WTC11 (cell line): ENCODE results near the gene NDUFB8. TPM values are rescaled to one million over a fixed set of nuclear protein-coding genes. Genes with fewer than 3 reads are reported as not detected.

Experiments
- AFF4 ChIP-seq: sonication (generic); formaldehyde crosslinking; IDR thresholded peaks from 2 replicates; pipeline ENCODE4 v1.8.1; 2023; ENCODE audit warnings: mild to moderate bottlenecking, missing genetic modification reagents, borderline replicate concordance
- AR ChIP-seq: fragments of 250-450 bp; sonication (Bioruptor Pico); IDR thresholded peaks from 2 replicates; pipeline ENCODE4 v1.9.0; 2021; ENCODE audit warnings: mild to moderate bottlenecking
- ATF1 ChIP-seq: sonication (generic); formaldehyde crosslinking; IDR thresholded peaks from 2 replicates; pipeline ENCODE4 v1.8.1; 2023; ENCODE audit warnings: mild to moderate bottlenecking, moderate library complexity, missing genetic modification reagents
- CBFB ChIP-seq: sonication (generic); formaldehyde crosslinking; IDR thresholded peaks from 2 replicates; pipeline ENCODE4 v1.8.1; 2022; ENCODE audit warnings: mild to moderate bottlenecking, low read depth, missing genetic modification reagents
- E2F1 ChIP-seq: sonication (generic); formaldehyde crosslinking; IDR thresholded peaks from 2 replicates; pipeline ENCODE4 v1.8.0; 2022; ENCODE audit warnings: mild to moderate bottlenecking, missing genetic modification reagents
- ERG ChIP-seq: fragments of 250-450 bp; sonication (Bioruptor Pico); IDR thresholded peaks from 2 replicates; pipeline ENCODE4 v1.8.0; 2021; ENCODE audit warnings: mild to moderate bottlenecking
- GABPB1 ChIP-seq: sonication (generic); formaldehyde crosslinking; IDR thresholded peaks from 2 replicates; pipeline ENCODE4 v1.8.1; 2023; ENCODE audit warnings: mild to moderate bottlenecking, missing genetic modification reagents
- MLX ChIP-seq: sonication (generic); formaldehyde crosslinking; IDR thresholded peaks from 2 replicates; pipeline ENCODE4 v1.8.1; 2023; ENCODE audit warnings: mild to moderate bottlenecking, missing genetic modification reagents, moderate library complexity
- PRDM15 ChIP-seq: sonication (generic); formaldehyde crosslinking; IDR thresholded peaks from 2 replicates; pipeline ENCODE4 v1.8.0; 2022; ENCODE audit warnings: missing genetic modification reagents
- SMAD4 ChIP-seq: sonication (generic); formaldehyde crosslinking; IDR thresholded peaks from 2 replicates; pipeline ENCODE4 v1.8.0; 2022; ENCODE audit warnings: mild to moderate bottlenecking, missing genetic modification reagents
- TEAD4 ChIP-seq: sonication (generic); formaldehyde crosslinking; IDR thresholded peaks from 2 replicates; pipeline ENCODE4 v1.8.0; 2022; ENCODE audit warnings: mild to moderate bottlenecking, missing genetic modification reagents
- USF2 ChIP-seq: sonication (generic); formaldehyde crosslinking; IDR thresholded peaks from 2 replicates; pipeline ENCODE4 v1.8.1; 2023; ENCODE audit warnings: mild to moderate bottlenecking, missing genetic modification reagents, moderate library complexity
- ZNF281 ChIP-seq: sonication (generic); formaldehyde crosslinking; IDR thresholded peaks from 2 replicates; pipeline ENCODE4 v1.8.0; 2023; ENCODE audit warnings: mild to moderate bottlenecking, missing genetic modification reagents
- ZNF532 ChIP-seq: fragments of 250-450 bp; sonication (Bioruptor Pico); IDR thresholded peaks from 2 replicates; pipeline ENCODE4 v1.9.0; 2021; ENCODE audit warnings: mild to moderate bottlenecking, borderline replicate concordance
- ZNF671 ChIP-seq: fragments of 250-450 bp; sonication (Bioruptor Pico); IDR thresholded peaks from 2 replicates; pipeline ENCODE4 v1.8.0; 2021; ENCODE audit warnings: mild to moderate bottlenecking
- total RNA-seq: library from RNA; stranded (reverse); gene quantifications from 3 replicates; pipeline ENCODE4 v1.2.3, GENCODE V29; 2021

The NDUFB8 gene
- total RNA-seq, 1 experiment from 2014 or later: 206 TPM

- TF ChIP-seq AFF4: no peak
- TF ChIP-seq USF2: no peak
- TF ChIP-seq ZNF281 (CRISPR knock-in tag): no peak
- TF ChIP-seq E2F1: no peak
- no peak for TF ChIP-seq ATF1 (CRISPR knock-in tag)
- TF ChIP-seq SMAD4 (CRISPR knock-in tag): no peak
- 0 out of 2 replicates have a peak, but pooled peaks have one; percentile 8 for TF ChIP-seq CBFB (CRISPR knock-in tag)
- 0 out of 2 replicates have a peak, but pooled peaks have one; percentile 23 for TF ChIP-seq PRDM15 (CRISPR knock-in tag)
- TF ChIP-seq TEAD4 (CRISPR knock-in tag): no peak
- TF ChIP-seq AR (CRISPR knock-in tag): no peak
- TF ChIP-seq MLX (CRISPR knock-in tag): no peak
- no peak for TF ChIP-seq ERG
- TF ChIP-seq ZNF671 (CRISPR knock-in tag): no peak
- no peak for TF ChIP-seq ZNF532
- no peak for TF ChIP-seq GABPB1 (CRISPR knock-in tag)
Measured at GRCh38 chr10:100482181-100482833, 47.4 kb downstream of the NDUFB8 start (continued).
